ENCODE measurements around the gene DDX47. TPM values are rescaled to one million over a fixed set of nuclear protein-coding genes. Genes with fewer than 3 reads are reported as not detected.
"Not testable (repeated sequence)": the region's sequence is repeated elsewhere in the genome, so short reads cannot be mapped to it uniquely, and the experiment has no call there.

DDX47 gene
- total RNA-seq, 2 experiments from 2014 or later, result 98.5 to 107 TPM

- Mint-ChIP-seq H3K27me3 (no peaks in the 10 kb centered on the region), H3K36me3 (peaks cover 4% of the 10 kb centered on the region), H3K9me3 (no peaks in the 10 kb centered on the region), H3K27ac (peak overlapping the region; percentile 94), H3K4me1 (peaks cover 30% of the 10 kb centered on the region), H3K4me3 (peak overlapping the region; percentile 72)
- peak; percentile 46 for DNase-seq
Measured at GRCh38 chr12:12788675-12789368, 24.3 kb upstream of the DDX47 start.

GRCh38 chr12:12790956-12791355, 22.2 kb upstream of the DDX47 start:
- H3K4me1 Mint-ChIP-seq, result peaks cover 17% of the 10 kb centered on the region
- H3K27ac Mint-ChIP-seq, result no peak overlapping the region
- no peaks in the 10 kb centered on the region for H3K27me3 Mint-ChIP-seq
- H3K4me3 Mint-ChIP-seq, result no peak overlapping the region
- peaks cover 1% of the 10 kb centered on the region for H3K36me3 Mint-ChIP-seq
- no peak for DNase-seq
- H3K9me3 Mint-ChIP-seq, result no peaks in the 10 kb centered on the region

- no peaks in the 10 kb centered on the region for H3K9me3 Mint-ChIP-seq
- no peak overlapping the region for H3K27ac Mint-ChIP-seq
- no peak overlapping the region for H3K4me3 Mint-ChIP-seq
- peaks cover 1% of the 10 kb centered on the region for H3K36me3 Mint-ChIP-seq
- H3K27me3 Mint-ChIP-seq, result no peaks in the 10 kb centered on the region
- DNase-seq, result no peak
- H3K4me1 Mint-ChIP-seq, result peaks cover 14% of the 10 kb centered on the region
Measured at GRCh38 chr12:12791756-12792369, 21.3 kb upstream of the DDX47 start.

- Mint-ChIP-seq H3K27ac (no peak overlapping the region), H3K4me1 (peaks cover 14% of the 10 kb centered on the region), H3K27me3 (no peaks in the 10 kb centered on the region), H3K4me3 (no peak overlapping the region), H3K36me3 (peaks cover 1% of the 10 kb centered on the region), H3K9me3 (no peaks in the 10 kb centered on the region)
- no peak for DNase-seq
Measured at GRCh38 chr12:12792421-12792820, 20.7 kb upstream of the DDX47 start.

GRCh38 chr12:12794686-12795085, 18.5 kb upstream of the DDX47 start:
- H3K4me3 Mint-ChIP-seq, result no peak overlapping the region
- no peak for DNase-seq
- H3K9me3 Mint-ChIP-seq, result no peaks in the 10 kb centered on the region
- H3K4me1 Mint-ChIP-seq, result peaks cover 1% of the 10 kb centered on the region
- no peak overlapping the region for H3K27ac Mint-ChIP-seq
- H3K27me3 Mint-ChIP-seq, result no peaks in the 10 kb centered on the region
- no peaks in the 10 kb centered on the region for H3K36me3 Mint-ChIP-seq

GRCh38 chr12:12796171-12796570, 17.0 kb upstream of the DDX47 start:
- H3K4me1 Mint-ChIP-seq, result peaks cover 6% of the 10 kb centered on the region
- no peaks in the 10 kb centered on the region for H3K9me3 Mint-ChIP-seq
- no peak for DNase-seq
- no peaks in the 10 kb centered on the region for H3K27me3 Mint-ChIP-seq
- no peak overlapping the region for H3K4me3 Mint-ChIP-seq
- H3K27ac Mint-ChIP-seq, result no peak overlapping the region
- no peaks in the 10 kb centered on the region for H3K36me3 Mint-ChIP-seq

GRCh38 chr12:12796928-12797793, 16.0 kb upstream of the DDX47 start:
- Mint-ChIP-seq H3K27ac (no peak overlapping the region), H3K27me3 (no peaks in the 10 kb centered on the region), H3K4me3 (no peak overlapping the region), H3K4me1 (peaks cover 6% of the 10 kb centered on the region), H3K36me3 (no peaks in the 10 kb centered on the region), H3K9me3 (no peaks in the 10 kb centered on the region)
- DNase-seq, result no peak

GRCh38 chr12:12797794-12798152, 15.4 kb upstream of the DDX47 start:
- no peak for DNase-seq
- Mint-ChIP-seq H3K27ac (no peak overlapping the region), H3K4me3 (no peak overlapping the region), H3K27me3 (no peaks in the 10 kb centered on the region), H3K9me3 (no peaks in the 10 kb centered on the region), H3K36me3 (no peaks in the 10 kb centered on the region), H3K4me1 (peaks cover 10% of the 10 kb centered on the region)

- peaks cover 17% of the 10 kb centered on the region for H3K4me1 Mint-ChIP-seq
- H3K4me3 Mint-ChIP-seq, result no peak overlapping the region
- DNase-seq, result no peak
- H3K27ac Mint-ChIP-seq, result no peak overlapping the region
- H3K27me3 Mint-ChIP-seq, result no peaks in the 10 kb centered on the region
- no peaks in the 10 kb centered on the region for H3K9me3 Mint-ChIP-seq
- H3K36me3 Mint-ChIP-seq, result no peaks in the 10 kb centered on the region
Measured at GRCh38 chr12:12798480-12798879, 14.7 kb upstream of the DDX47 start.

GRCh38 chr12:12799163-12799920, 13.8 kb upstream of the DDX47 start:
- no peaks in the 10 kb centered on the region for H3K27me3 Mint-ChIP-seq

GRCh38 chr12:12800406-12801180, 12.6 kb upstream of the DDX47 start:
- H3K27ac Mint-ChIP-seq, result no peak overlapping the region
- H3K4me3 Mint-ChIP-seq, result no peak overlapping the region
- H3K27me3 Mint-ChIP-seq, result no peaks in the 10 kb centered on the region
- no peaks in the 10 kb centered on the region for H3K36me3 Mint-ChIP-seq
- H3K4me1 Mint-ChIP-seq, result peaks cover 29% of the 10 kb centered on the region
- H3K9me3 Mint-ChIP-seq, result no peaks in the 10 kb centered on the region
- DNase-seq, result no peak

More at GRCh38 chr12:12799163-12799920, 13.8 kb upstream of the DDX47 start:
- no peak overlapping the region for H3K27ac Mint-ChIP-seq
- H3K36me3 Mint-ChIP-seq, result no peaks in the 10 kb centered on the region
- no peaks in the 10 kb centered on the region for H3K9me3 Mint-ChIP-seq
- H3K4me1 Mint-ChIP-seq, result peaks cover 24% of the 10 kb centered on the region
- H3K4me3 Mint-ChIP-seq, result no peak overlapping the region
- no peak for DNase-seq

- not testable (repeated sequence) for H3K27ac Mint-ChIP-seq, H3K36me3 Mint-ChIP-seq, H3K27me3 Mint-ChIP-seq, DNase-seq, H3K4me3 Mint-ChIP-seq, H3K9me3 Mint-ChIP-seq
- peaks cover 33% of the 10 kb centered on the region for H3K4me1 Mint-ChIP-seq
Measured at GRCh38 chr12:12801656-12802055, 11.5 kb upstream of the DDX47 start.

- DNase-seq, result peak; percentile 51
- no peaks in the 10 kb centered on the region for H3K9me3 Mint-ChIP-seq
- peak overlapping the region; percentile 27 for H3K27ac Mint-ChIP-seq
- H3K4me1 Mint-ChIP-seq, result peaks cover 47% of the 10 kb centered on the region
- H3K36me3 Mint-ChIP-seq, result no peaks in the 10 kb centered on the region
- no peaks in the 10 kb centered on the region for H3K27me3 Mint-ChIP-seq
- H3K4me3 Mint-ChIP-seq, result peak overlapping the region; percentile 2
Measured at GRCh38 chr12:12803186-12803585, 10.0 kb upstream of the DDX47 start.

GRCh38 chr12:12804011-12804410, 9.1 kb upstream of the DDX47 start:
- Mint-ChIP-seq H3K4me3 (no peak overlapping the region), H3K9me3 (no peaks in the 10 kb centered on the region), H3K27ac (peak overlapping the region; percentile 26)

More at GRCh38 chr12:12804011-12804410, 9.1 kb upstream of the DDX47 start:
- Mint-ChIP-seq H3K36me3 (no peaks in the 10 kb centered on the region), H3K27me3 (no peaks in the 10 kb centered on the region), H3K4me1 (peaks cover 55% of the 10 kb centered on the region)
- DNase-seq, result no peak
